22Rv1 (cell line): ENCODE results near the gene PRDM10.

Experiments used
- ZFX ChIP-seq: fragments of 450-650 bp; IDR thresholded peaks from 2 replicates; pipeline ENCODE4 v1.6.1; 2017; ENCODE audit warnings: antibody characterized with exemption, borderline replicate concordance
- TF ChIP-seq, protein P1 (sequence below): fragments of 450-650 bp; IDR thresholded peaks from 2 replicates; pipeline ENCODE4 v1.5.1; 2017; ENCODE audit warnings: mild to moderate bottlenecking

DNA sequence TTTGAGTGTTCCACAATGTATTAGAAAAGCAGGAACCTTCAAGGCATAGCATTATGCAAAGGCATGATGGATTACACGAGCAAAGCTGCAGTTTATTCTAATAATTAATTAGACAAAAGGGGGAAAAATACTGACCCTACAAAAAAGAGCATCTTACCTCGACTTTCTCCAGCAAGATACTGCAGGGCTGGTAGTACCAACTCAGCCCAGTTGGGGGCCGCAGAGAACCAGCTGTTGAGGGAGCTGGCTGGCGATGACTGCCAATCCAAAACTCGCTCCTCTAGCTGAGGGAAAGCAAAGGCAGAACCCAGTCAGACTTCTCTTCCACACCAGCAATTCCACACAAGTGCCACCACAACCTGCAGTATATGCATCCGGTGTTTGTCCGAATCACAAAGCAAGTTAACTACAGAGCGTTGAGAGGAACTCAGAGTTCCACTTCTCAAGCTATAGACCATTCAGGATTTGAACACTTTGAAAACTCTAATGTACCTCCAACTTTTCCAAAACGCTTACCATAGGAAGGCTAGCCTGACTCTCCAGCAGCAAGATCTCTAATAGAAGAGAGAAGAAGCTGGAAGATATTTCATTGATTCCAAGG, 121.0 kb downstream of the PRDM10 start:
- TF ChIP-seq, protein P1, sequence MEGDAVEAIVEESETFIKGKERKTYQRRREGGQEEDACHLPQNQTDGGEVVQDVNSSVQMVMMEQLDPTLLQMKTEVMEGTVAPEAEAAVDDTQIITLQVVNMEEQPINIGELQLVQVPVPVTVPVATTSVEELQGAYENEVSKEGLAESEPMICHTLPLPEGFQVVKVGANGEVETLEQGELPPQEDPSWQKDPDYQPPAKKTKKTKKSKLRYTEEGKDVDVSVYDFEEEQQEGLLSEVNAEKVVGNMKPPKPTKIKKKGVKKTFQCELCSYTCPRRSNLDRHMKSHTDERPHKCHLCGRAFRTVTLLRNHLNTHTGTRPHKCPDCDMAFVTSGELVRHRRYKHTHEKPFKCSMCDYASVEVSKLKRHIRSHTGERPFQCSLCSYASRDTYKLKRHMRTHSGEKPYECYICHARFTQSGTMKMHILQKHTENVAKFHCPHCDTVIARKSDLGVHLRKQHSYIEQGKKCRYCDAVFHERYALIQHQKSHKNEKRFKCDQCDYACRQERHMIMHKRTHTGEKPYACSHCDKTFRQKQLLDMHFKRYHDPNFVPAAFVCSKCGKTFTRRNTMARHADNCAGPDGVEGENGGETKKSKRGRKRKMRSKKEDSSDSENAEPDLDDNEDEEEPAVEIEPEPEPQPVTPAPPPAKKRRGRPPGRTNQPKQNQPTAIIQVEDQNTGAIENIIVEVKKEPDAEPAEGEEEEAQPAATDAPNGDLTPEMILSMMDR, result peak; percentile 74
- no peak for TF ChIP-seq ZFX
